H1 (cell line): Measurements from ENCODE around the gene TAPBPL. TPM values are rescaled to one million over a fixed set of nuclear protein-coding genes. Genes with fewer than 3 reads are reported as not detected.

Experiments
- CTCF ChIA-PET: fragments of 300-600 bp; sonication (Branson Sonifier 250); formaldehyde crosslinking; loops from one replicate; lab custom pipeline; 2021; ENCODE audit not compliant: partially characterized antibody; lab: Charles Lee
- POLR2A ChIA-PET: fragments of 300-600 bp; sonication (Branson Sonifier 250); formaldehyde crosslinking; loops from one replicate; lab custom pipeline; 2021; ENCODE audit warnings: inconsistent platforms; ENCODE audit not compliant: partially characterized antibody; lab: Charles Lee
- DNase-seq, 2 experiments: peaks; one replicate each; pipeline versions ENCODE4 v3.0.0 to v3.0.0-alpha.2; 2010 to 2022; ENCODE audit warnings: low spot score in 2 of 2, low read depth in 1 of 2, mixed read lengths in 1 of 2
- FAIRE-seq: peaks from 2 replicates; lab custom pipeline; 2011; peaks lifted over from hg19 to GRCh38; lab: Jason Lieb, UNC
- H2AFZ ChIP-seq: 2 replicates; pipeline ENCODE4 v1.8.1; 2012; ENCODE audit warnings: low read length, inconsistent platforms
- H2AK5ac ChIP-seq: 2 replicates; pipeline ENCODE4 v1.6.1; 2013; ENCODE audit warnings: low read depth, low read length
- H2BK120ac ChIP-seq: replicated peaks from 2 replicates; pipeline ENCODE3; 2013; ENCODE audit warnings: low read depth, low read length, inconsistent platforms
- H2BK12ac ChIP-seq: 2 replicates; pipeline ENCODE4 v1.6.1; 2013; ENCODE audit warnings: low read depth, low read length
- H2BK15ac ChIP-seq: 2 replicates; pipeline ENCODE4 v1.6.1; 2013; ENCODE audit warnings: low read length
- H2BK20ac ChIP-seq: 2 replicates; pipeline ENCODE4 v1.6.1; 2013; ENCODE audit warnings: low read length
- H2BK5ac ChIP-seq: 2 replicates; pipeline ENCODE4 v1.6.1; 2013; ENCODE audit warnings: low read depth, low read length
- H3K14ac ChIP-seq: 2 replicates; pipeline ENCODE4 v1.6.1; 2013; ENCODE audit warnings: inconsistent platforms; ENCODE audit not compliant: insufficient read length
- H3K18ac ChIP-seq: 2 replicates; pipeline ENCODE4 v1.6.1; 2013; ENCODE audit warnings: low read length; ENCODE audit errors: extremely low read depth
- H3K23ac ChIP-seq: 2 replicates; pipeline ENCODE4 v1.6.1; 2013; ENCODE audit warnings: inconsistent platforms; ENCODE audit not compliant: insufficient read length
- H3K23me2 ChIP-seq: 2 replicates; pipeline ENCODE4 v1.6.1; 2013; ENCODE audit warnings: low read depth, low read length
- H3K27ac ChIP-seq: 2 replicates; pipeline ENCODE4 v1.6.1; 2011; ENCODE audit warnings: low read depth, low read length, inconsistent platforms
- H3K27me3 ChIP-seq, 4 experiments: replicated peaks in 1 of 4; 1 replicate in 1 of 4; 2 replicates in 3 of 4; pipeline versions ENCODE4 v1.6.1 to v1.8.1; 2011 to 2013; ENCODE audit warnings: low read length in 3 of 4, mild to moderate bottlenecking in 3 of 4, inconsistent platforms in 2 of 4, mixed read lengths in 2 of 4, moderate library complexity in 1 of 4; ENCODE audit not compliant: control insufficient read depth in 3 of 4, insufficient read depth in 3 of 4; ENCODE audit errors: extremely low read depth in 1 of 4
- H3K36me3 ChIP-seq, 4 experiments: 2 replicates each; pipeline versions ENCODE4 v1.6.1 to v1.8.1; 2011 to 2013; ENCODE audit warnings: mild to moderate bottlenecking in 4 of 4, low read length in 3 of 4, moderate library complexity in 2 of 4, control low read depth in 1 of 4, inconsistent platforms in 1 of 4; ENCODE audit not compliant: insufficient read depth in 4 of 4, control insufficient read depth in 2 of 4
- H3K4ac ChIP-seq: replicated peaks from 2 replicates; pipeline ENCODE3; 2013; ENCODE audit warnings: low read length, low read depth, mixed read lengths, inconsistent platforms; ENCODE audit not compliant: insufficient read length
- H3K4me1 ChIP-seq, 4 experiments: replicated peaks in 1 of 4; 1 replicate in 1 of 4; 2 replicates in 3 of 4; pipeline versions ENCODE4 v1.6.1 to v1.8.1; 2011 to 2013; ENCODE audit warnings: low read length in 3 of 4, inconsistent platforms in 2 of 4, mixed read lengths in 1 of 4; ENCODE audit not compliant: insufficient read depth in 4 of 4, control insufficient read depth in 3 of 4
- H3K4me2 ChIP-seq, 2 experiments: 2 replicates each; pipeline versions ENCODE4 v1.6.1 to v1.8.1; 2011 to 2013; ENCODE audit warnings: low read depth in 2 of 2, low read length in 2 of 2, control low read depth in 1 of 2, inconsistent platforms in 1 of 2, mild to moderate bottlenecking in 1 of 2; ENCODE audit not compliant: insufficient read depth in 1 of 2
- H3K4me3 ChIP-seq, 4 experiments: fragments of 200-600, 300-600 bp in 1 of 4; sonication (generic), shearing (Covaris generic), sonication (Bioruptor Twin) in 1 of 4; 2 replicates each; pipeline versions ENCODE4 v1.5.1 to v1.8.1; 2011 to 2016; ENCODE audit warnings: low read length in 4 of 4, low read depth in 3 of 4, control low read depth in 2 of 4, inconsistent platforms in 2 of 4, mild to moderate bottlenecking in 2 of 4, mixed read lengths in 1 of 4, moderate library complexity in 1 of 4; ENCODE audit not compliant: insufficient read depth in 2 of 4; ENCODE audit errors: extremely low read depth in 1 of 4
- H3K56ac ChIP-seq: replicated peaks from 2 replicates; pipeline ENCODE3; 2013; ENCODE audit warnings: low read depth, mild to moderate bottlenecking, mixed read lengths, low read length, inconsistent platforms; ENCODE audit not compliant: insufficient read length
- H3K79me1 ChIP-seq: 2 replicates; pipeline ENCODE4 v1.6.1; 2013; ENCODE audit warnings: low read depth, low read length, control low read depth
- H3K79me2 ChIP-seq, 2 experiments: 2 replicates each; pipeline versions ENCODE4 v1.6.1 to v1.8.1; 2012 to 2013; ENCODE audit warnings: low read length in 2 of 2, mild to moderate bottlenecking in 2 of 2, inconsistent platforms in 1 of 2; ENCODE audit not compliant: insufficient read depth in 2 of 2, control insufficient read depth in 1 of 2
- H3K9ac ChIP-seq, 4 experiments: replicated peaks in 1 of 4; 1 replicate in 1 of 4; 2 replicates in 3 of 4; pipeline versions ENCODE4 v1.6.1 to v1.8.1; 2011 to 2013; ENCODE audit warnings: low read depth in 3 of 4, low read length in 3 of 4, control low read depth in 2 of 4, mild to moderate bottlenecking in 2 of 4, moderate library complexity in 2 of 4, inconsistent platforms in 1 of 4; ENCODE audit errors: extremely low read depth in 1 of 4
- H3K9me3 ChIP-seq, 2 experiments: 2 replicates each; pipeline versions ENCODE4 v1.6.1 to v1.8.1; 2012 to 2013; ENCODE audit warnings: mild to moderate bottlenecking in 2 of 2, moderate library complexity in 2 of 2, control low read depth in 1 of 2, inconsistent platforms in 1 of 2, low read depth in 1 of 2, low read length in 1 of 2, mixed read lengths in 1 of 2; ENCODE audit not compliant: insufficient read depth in 2 of 2
- H4K20me1 ChIP-seq, 2 experiments: replicated peaks in 1 of 2; 2 replicates each; pipeline versions ENCODE3 to v1.8.1; 2011 to 2013; ENCODE audit warnings: inconsistent platforms in 2 of 2, low read length in 2 of 2, mild to moderate bottlenecking in 1 of 2; ENCODE audit not compliant: insufficient read depth in 2 of 2, control insufficient read depth in 1 of 2
- H4K5ac ChIP-seq: 2 replicates; pipeline ENCODE4 v1.6.1; 2013; ENCODE audit warnings: low read length, low read depth, mixed read lengths, inconsistent platforms; ENCODE audit not compliant: insufficient read length
- H4K8ac ChIP-seq: 2 replicates; pipeline ENCODE4 v1.8.0; 2013; ENCODE audit warnings: mild to moderate bottlenecking, moderate library complexity, low read length, inconsistent platforms; ENCODE audit not compliant: insufficient read depth; ENCODE audit errors: extremely low read depth
- H4K91ac ChIP-seq: replicated peaks from 2 replicates; pipeline ENCODE3; 2013; ENCODE audit warnings: low read length, mixed read lengths, inconsistent platforms; ENCODE audit not compliant: insufficient read length
- CBX8 ChIP-seq: fragments of 300-800, 300-1000 bp; sonication (generic); IDR thresholded peaks from 2 replicates; pipeline ENCODE4 v1.7.1; 2016; ENCODE audit warnings: low read depth, low read length, borderline replicate concordance
- CEBPB ChIP-seq: IDR thresholded peaks from 2 replicates; pipeline ENCODE4 v1.6.1; 2012; ENCODE audit warnings: low read depth, low read length
- E2F6 ChIP-seq: IDR thresholded peaks from 2 replicates; pipeline ENCODE4 v1.6.1; 2012; ENCODE audit warnings: inconsistent platforms
- HDAC2 ChIP-seq, 2 experiments: fragments of 300-600 bp in 1 of 2; sonication (generic) in 1 of 2; IDR thresholded peaks; 2 replicates each; pipeline ENCODE4 v1.6.1; 2011 to 2012; ENCODE audit warnings: low read depth in 2 of 2, low read length in 2 of 2, mild to moderate bottlenecking in 2 of 2, moderate library complexity in 2 of 2, borderline replicate concordance in 1 of 2, inconsistent platforms in 1 of 2
- NANOG ChIP-seq: IDR thresholded peaks from 2 replicates; pipeline ENCODE4 v1.6.1; 2011; ENCODE audit warnings: low read length, low read depth, mild to moderate bottlenecking, inconsistent platforms; ENCODE audit not compliant: insufficient read depth, poor library complexity, severe bottlenecking
- NRF1 ChIP-seq: IDR thresholded peaks from 2 replicates; pipeline ENCODE4 v1.6.1; 2011; ENCODE audit warnings: mild to moderate bottlenecking, low read depth, low read length, improper control_type of control experiment
- POU5F1 ChIP-seq: IDR thresholded peaks from 2 replicates; pipeline ENCODE4 v1.6.1; 2011; ENCODE audit warnings: low read depth, mild to moderate bottlenecking, low read length, moderate library complexity
- RBBP5 ChIP-seq: IDR thresholded peaks from 2 replicates; pipeline ENCODE4 v1.7.1; 2012; ENCODE audit warnings: low read depth, mild to moderate bottlenecking, inconsistent platforms, low read length, moderate library complexity, borderline replicate concordance
- RXRA ChIP-seq: IDR thresholded peaks from 2 replicates; pipeline ENCODE4 v1.6.1; 2011; ENCODE audit warnings: low read depth, mild to moderate bottlenecking, low read length, moderate library complexity; ENCODE audit not compliant: insufficient read depth
- SP2 ChIP-seq: IDR thresholded peaks from 2 replicates; pipeline ENCODE4 v1.6.1; 2012; ENCODE audit warnings: mild to moderate bottlenecking, low read length, inconsistent platforms
- USF2 ChIP-seq: IDR thresholded peaks from 2 replicates; pipeline ENCODE4 v1.6.1; 2011; ENCODE audit warnings: low read length, improper control_type of control experiment
- ZNF274 ChIP-seq: IDR thresholded peaks from 2 replicates; pipeline ENCODE4 v1.7.0; 2012; ENCODE audit warnings: low read length, borderline replicate concordance; ENCODE audit errors: extremely low read depth
- WGBS, 2 experiments: shearing (Covaris generic) in 1 of 2; methylation state at CpG; one replicate each; pipeline versions ENCODE4 v1.1.6 to v1.1.7; 2013 to 2015; ENCODE audit warnings: low lambda C conversion rate in 2 of 2, mixed read lengths in 2 of 2, inconsistent platforms in 1 of 2, low coverage in 1 of 2, missing lambda C conversion rate in 1 of 2; ENCODE audit not compliant: insufficient replicate concordance in 2 of 2, insufficient coverage in 1 of 2, insufficient read length in 1 of 2; ENCODE audit errors: extremely low coverage in 1 of 2, missing lambda C conversion rate in 1 of 2; 5-methylcytosine and 5-hydroxymethylcytosine counted together
- polyA plus RNA-seq, 7 experiments: library from polyadenylated mRNA; depleted of rRNA in 3 of 7; stranded (reverse) in 5 of 7; unstranded in 2 of 7; fragments of >200 nt in 5 of 7; fragments of 200-250 nt in 2 of 7; gene quantifications; 1 replicate in 5 of 7; 2 replicates in 1 of 7; 4 replicates in 1 of 7; pipeline versions ENCODE4 v1.2.1 to v1.2.3, GENCODE V29; 2011 to 2013; ENCODE audit warnings: missing spikeins in 2 of 7, mixed read lengths in 2 of 7
- total RNA-seq: library from RNA; stranded (reverse); fragmentation: NEBNext Ultra II Directional; extraction: Animal tissue kit (Norgen Biotek cat#: 25700); gene quantifications from 2 replicates; pipeline ENCODE4 v1.2.1, GENCODE V29; 2021

Gene TAPBPL
- total and polyA plus RNA-seq, 2 of the 8 experiments (the other 6 are each of a cell fraction or from before 2014, with no cell fraction given): 0.61 to 1.5 TPM

GRCh38 chr12:6463216-6463615 lies 11.4 kb downstream of the TAPBPL start:
- Histone ChIP-seq H3K27ac (no peak overlapping the region), H3K4me2 (no peak overlapping the region), H3K23ac (no peak overlapping the region), H3K9ac (no peak overlapping the region), H4K91ac (no peak overlapping the region), H3K4me3 (no peak overlapping the region), H3K4me1 (no peaks in the 10 kb centered on the region), H3K79me2 (0 out of 4 replicates have a peak, but pooled peaks cover 0 to under 1% of the 10 kb centered on the region in 2 experiments), H4K8ac (no peak overlapping the region), H4K20me1 (peaks cover 0 to 4% of the 10 kb centered on the region in 2 experiments), H2BK12ac (no peak overlapping the region), H3K79me1 (no peaks in the 10 kb centered on the region), H2BK5ac (no peak overlapping the region), H2AK5ac (no peak overlapping the region), H2BK20ac (no peak overlapping the region), H3K36me3 (peaks cover 5 to 40% (median 26%) of the 10 kb centered on the region in 4 experiments), H3K56ac (no peak overlapping the region), H2BK15ac (no peak overlapping the region), H3K27me3 (no peaks in the 10 kb centered on the region), H3K14ac (no peak overlapping the region), H3K23me2 (no peaks in the 10 kb centered on the region), H3K9me3 (no peaks in the 10 kb centered on the region), H3K18ac (no peak overlapping the region), H3K4ac (no peak overlapping the region), H4K5ac (no peak overlapping the region), H2AFZ (no peak overlapping the region), H2BK120ac (no peak overlapping the region)
- ChIA-PET POLR2A (interaction anchor here (1.0 to 3.9 kb wide), 6 partner anchors 11 to 75 kb away, joined by 3 to 34 read pairs (median 4); partner anchors contain the start of gene TAPBPL), CTCF (interaction anchor here (0.6 to 10.5 kb wide), 15 partner anchors 9 to 178 kb away, joined by 3 to 202 read pairs (median 3); partner anchors contain the start of gene CD27)
- no peak for FAIRE-seq
- DNase-seq: no peak
- 87% methylated on average over 7 of the region's 7 CpGs; no CpG with 5 or more reads in 1 of the 2 experiments for WGBS, 2 experiments
- TF ChIP-seq NRF1 (no peak), CEBPB (no peak), RXRA (no peak), E2F6 (no peak), CBX8 (no peak), RBBP5 (no peak), NANOG (no peak), SP2 (no peak), POU5F1 (no peak), ZNF274 (no peak), HDAC2 (IDR thresholded peaks at IDR 0.05; ENCODE audit: borderline replicate concordance in 1 of 2, low read depth in 2 of 2, low read length in 2 of 2) (no peak), USF2 (no peak)
